Measurements from ENCODE around the gene OTP.
"Not testable (repeated sequence)": the region's sequence is repeated elsewhere in the genome, so short reads cannot be mapped to it uniquely, and the experiment has no call there.

Gene OTP

GRCh38 chr5:77599679-77600078, 38.8 kb downstream of the OTP start:
- no peak for DNase-seq

- no peak for DNase-seq
Observed at GRCh38 chr5:77590347-77590746, 48.2 kb downstream of the OTP start.

GRCh38 chr5:77588175-77588574, 50.3 kb downstream of the OTP start:
- no peak for DNase-seq

- no peak for DNase-seq
Observed at GRCh38 chr5:77586101-77586500, 52.4 kb downstream of the OTP start.

GRCh38 chr5:77582143-77582542, 56.4 kb downstream of the OTP start:
- not testable (repeated sequence) for DNase-seq

Data from CD4-positive, alpha-beta T cell treated with Interleukin-21 for 1 hour (primary cell).